ACC112 (cell line): Measurements from ENCODE around the gene HOXC10.

Experiments used
- H2AFZ ChIP-seq: fragments of 200-600 bp; sonication (generic); one replicate; pipeline ENCODE4 v1.6.0; 2017; ENCODE audit warnings: antibody characterized with exemption, low read length; ENCODE audit not compliant: unreplicated experiment
- H3K27ac ChIP-seq: fragments of 200-600 bp; sonication (generic); 2 replicates; pipeline ENCODE4 v1.5.1; 2014; ENCODE audit warnings: low read depth, mild to moderate bottlenecking, antibody characterized with exemption, low read length, moderate library complexity
- H3K27me3 ChIP-seq: fragments of 200-600 bp; sonication (generic); 2 replicates; pipeline ENCODE4 v1.6.1; 2014; ENCODE audit warnings: mild to moderate bottlenecking, antibody characterized with exemption, low read length, moderate library complexity, mixed read lengths; ENCODE audit not compliant: insufficient read depth
- H3K36me3 ChIP-seq: fragments of 200-600 bp; sonication (generic); 2 replicates; pipeline ENCODE4 v1.6.1; 2016; ENCODE audit warnings: mild to moderate bottlenecking, antibody characterized with exemption, low read length, moderate library complexity, mixed read lengths; ENCODE audit not compliant: insufficient read depth
- H3K4me1 ChIP-seq: fragments of 200-600 bp; sonication (generic); one replicate; pipeline ENCODE4 v1.6.1; 2016; ENCODE audit warnings: low read length, mixed read lengths; ENCODE audit not compliant: insufficient read depth, unreplicated experiment, control insufficient read depth
- H3K4me3 ChIP-seq: fragments of 200-600 bp; sonication (generic); 2 replicates; pipeline ENCODE4 v1.5.1; 2014; ENCODE audit warnings: mild to moderate bottlenecking, low read depth, low read length
- H3K79me2 ChIP-seq: fragments of 200-600 bp; sonication (generic); one replicate; pipeline ENCODE4 v1.6.0; 2016; ENCODE audit warnings: low read length; ENCODE audit not compliant: control insufficient read depth, unreplicated experiment, insufficient read depth

HOXC10 gene

GRCh38 chr12:53975064-53975471 lies 9.9 kb upstream of the HOXC10 start:
- H3K4me3 ChIP-seq, result peak overlapping the region; percentile 68
- H3K27ac ChIP-seq, result no peak overlapping the region
- H3K79me2 ChIP-seq, result no peaks in the 10 kb centered on the region
- H3K27me3 ChIP-seq, result peaks cover 96% of the 10 kb centered on the region
- H3K36me3 ChIP-seq, result no peaks in the 10 kb centered on the region
- no peak overlapping the region for H2AFZ ChIP-seq
- no peaks in the 10 kb centered on the region for H3K4me1 ChIP-seq

- Histone ChIP-seq H3K4me3 (peak overlapping the region; percentile 68), H2AFZ (no peak overlapping the region), H3K79me2 (no peaks in the 10 kb centered on the region), H3K4me1 (no peaks in the 10 kb centered on the region), H3K36me3 (no peaks in the 10 kb centered on the region), H3K27ac (no peak overlapping the region), H3K27me3 (peaks cover 94% of the 10 kb centered on the region)
Measured at GRCh38 chr12:53975479-53976152, 9.3 kb upstream of the HOXC10 start.

DNA sequence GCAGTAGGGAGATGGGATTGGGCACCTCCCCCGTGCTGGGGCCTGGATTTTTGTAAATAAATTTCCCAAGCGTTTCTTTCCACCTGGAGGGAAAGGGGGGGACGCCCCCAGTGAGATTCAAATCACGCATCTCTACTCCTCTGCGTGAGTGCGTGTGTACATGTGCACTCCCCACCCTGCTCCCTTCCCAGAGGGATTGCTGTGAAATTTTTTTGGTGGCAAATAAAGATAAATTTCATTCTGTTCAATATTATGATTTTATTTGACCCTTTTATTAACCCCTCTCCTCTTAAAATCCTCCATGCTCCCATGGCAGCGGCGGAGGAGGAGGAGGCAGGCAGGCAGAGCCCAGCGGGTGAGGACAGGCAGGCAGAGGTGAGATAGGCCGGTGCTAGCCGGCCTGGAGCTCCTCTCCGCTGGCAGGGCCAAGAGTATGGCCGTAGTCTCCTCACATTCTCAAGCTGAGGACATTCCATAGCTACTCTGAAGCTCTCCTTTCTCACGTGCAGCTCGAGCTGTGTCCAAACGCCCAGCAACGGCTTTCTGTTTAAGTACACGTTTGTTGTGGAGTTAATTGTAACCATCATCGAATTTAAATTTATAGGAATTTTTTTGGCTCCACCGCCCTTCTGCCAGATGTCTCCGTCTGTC lies 8.6 kb upstream of the HOXC10 start:
- Histone ChIP-seq H2AFZ (no peak overlapping the region), H3K4me1 (no peaks in the 10 kb centered on the region), H3K79me2 (no peaks in the 10 kb centered on the region), H3K27me3 (peaks cover 94% of the 10 kb centered on the region), H3K27ac (no peak overlapping the region), H3K36me3 (no peaks in the 10 kb centered on the region), H3K4me3 (no peak overlapping the region)

DNA sequence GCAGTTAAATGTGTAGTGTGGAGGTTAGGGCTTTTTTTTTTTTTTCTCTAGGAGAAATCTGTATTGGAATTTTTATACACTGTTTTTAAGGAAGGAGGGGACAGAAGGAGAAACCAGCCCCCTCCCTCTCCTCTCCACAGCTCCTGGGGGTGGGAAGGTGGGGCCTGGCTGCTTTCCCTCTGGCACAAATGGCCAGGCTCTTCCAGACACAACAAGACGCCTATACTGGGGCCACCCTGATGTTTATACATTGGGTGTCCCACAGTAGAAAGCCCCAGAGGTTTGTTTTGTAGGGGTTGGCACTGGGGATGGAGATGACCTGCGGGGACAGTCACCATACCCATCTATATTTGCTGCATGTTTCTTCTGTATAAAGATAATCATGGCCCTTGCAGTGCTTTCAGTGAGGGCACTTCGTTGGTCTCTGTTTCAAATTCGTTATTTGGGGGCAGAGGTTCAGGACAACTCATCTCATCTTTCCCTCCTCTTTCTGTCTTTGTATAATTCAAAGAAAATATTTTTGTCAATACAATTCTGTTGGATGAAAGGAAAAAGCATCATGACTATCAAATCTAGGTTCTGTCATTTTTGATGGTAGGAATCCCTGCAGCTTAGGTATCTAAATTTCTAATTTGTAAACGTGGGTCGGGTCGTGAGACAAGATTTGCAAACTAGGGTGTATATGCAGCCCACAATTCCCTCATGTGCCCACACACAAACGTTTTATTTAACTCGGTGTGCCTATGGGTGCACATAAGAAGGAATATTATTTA lies 7.9 kb upstream of the HOXC10 start:
- Histone ChIP-seq H3K27ac (no peak overlapping the region), H3K4me3 (no peak overlapping the region), H2AFZ (no peak overlapping the region), H3K4me1 (no peaks in the 10 kb centered on the region), H3K36me3 (no peaks in the 10 kb centered on the region), H3K79me2 (no peaks in the 10 kb centered on the region), H3K27me3 (peaks cover 94% of the 10 kb centered on the region)

DNA sequence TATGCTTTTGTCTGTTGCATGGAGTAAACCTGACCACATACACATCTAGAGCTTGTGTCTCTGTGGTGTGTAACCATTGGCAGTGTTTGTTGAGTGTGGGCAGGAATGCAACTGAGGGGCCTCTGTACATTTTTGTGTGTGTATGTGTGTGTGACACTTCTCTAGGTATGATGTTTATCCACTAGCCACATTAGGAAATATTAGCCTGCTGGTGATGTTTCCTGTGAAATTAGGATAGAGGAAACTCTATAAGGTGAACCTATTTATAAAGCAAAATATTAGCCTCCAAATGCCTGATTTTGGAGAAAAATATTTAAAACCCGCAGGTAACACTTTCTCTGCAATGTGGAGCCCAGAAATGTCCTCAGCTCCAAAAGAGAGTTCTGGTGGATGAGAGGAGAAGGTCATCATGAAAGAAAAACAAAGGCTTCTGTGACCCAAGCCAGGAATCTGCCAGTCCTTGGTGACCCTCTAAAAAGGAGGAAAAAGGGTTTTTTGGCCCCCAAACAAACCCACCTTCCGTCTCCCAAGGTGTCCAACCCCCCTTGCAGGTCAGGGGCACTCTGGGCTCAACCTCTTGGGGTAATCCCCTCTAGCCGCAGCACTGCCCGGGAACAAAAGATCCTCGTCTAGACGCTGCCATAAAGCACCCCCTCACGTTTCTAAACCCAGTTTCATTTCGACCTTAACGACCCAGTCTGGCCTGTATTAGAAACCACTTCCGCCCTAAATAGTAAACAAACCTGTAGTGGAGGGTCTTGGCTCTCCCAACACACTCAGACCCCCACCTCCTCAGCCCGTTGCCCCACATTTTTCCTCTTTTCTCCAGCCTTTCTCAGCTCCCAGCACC lies 7.1 kb upstream of the HOXC10 start:
- Histone ChIP-seq H3K27me3 (peaks cover 94% of the 10 kb centered on the region), H3K36me3 (no peaks in the 10 kb centered on the region), H3K27ac (no peak overlapping the region), H3K79me2 (no peaks in the 10 kb centered on the region), H3K4me1 (no peaks in the 10 kb centered on the region), H2AFZ (no peak overlapping the region), H3K4me3 (peak overlapping the region; percentile 44; the same call in 1 of the 2 replicates)

GRCh38 chr12:53978477-53979356 lies 6.2 kb upstream of the HOXC10 start:
- no peaks in the 10 kb centered on the region for H3K4me1 ChIP-seq
- no peaks in the 10 kb centered on the region for H3K79me2 ChIP-seq
- no peak overlapping the region for H3K27ac ChIP-seq
- H3K36me3 ChIP-seq, result no peaks in the 10 kb centered on the region
- H3K4me3 ChIP-seq, result no peak overlapping the region
- H3K27me3 ChIP-seq, result peaks cover 94% of the 10 kb centered on the region
- H2AFZ ChIP-seq, result no peak overlapping the region

DNA sequence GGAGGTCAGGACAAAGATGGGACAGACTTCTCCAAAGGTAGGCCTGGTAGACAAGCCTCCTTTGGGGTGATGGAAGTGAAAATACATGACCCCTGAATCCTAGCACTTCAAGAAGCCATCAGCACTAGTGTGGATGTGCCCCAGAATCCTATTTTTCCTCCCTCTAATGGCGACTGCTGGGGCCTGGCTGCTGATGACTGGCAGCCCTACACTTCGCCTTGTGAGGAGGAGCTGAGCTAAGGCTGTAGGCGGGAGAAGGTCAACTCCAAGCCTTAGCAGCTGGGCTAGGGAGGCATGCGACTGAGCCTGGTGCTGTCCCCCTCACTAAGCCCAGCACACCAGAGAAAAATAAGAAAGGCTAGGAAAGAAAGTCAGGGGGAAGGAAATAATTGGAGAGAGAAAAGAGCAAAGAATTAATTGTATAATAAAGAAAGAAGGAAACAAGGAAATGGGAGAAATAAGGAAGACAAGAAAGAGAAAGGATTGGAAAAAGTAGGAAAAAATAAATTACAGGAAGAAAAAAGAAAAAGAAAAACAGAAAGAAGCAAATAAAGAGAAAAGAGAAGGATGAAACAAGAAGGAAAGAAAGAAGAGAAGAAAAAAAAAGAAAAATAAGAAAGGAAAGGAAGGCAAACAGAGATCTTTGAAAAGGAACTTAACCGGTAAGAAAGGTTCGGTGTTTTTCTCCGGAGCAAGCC lies 4.7 kb upstream of the HOXC10 start:
- H3K27me3 ChIP-seq, result peaks cover 93% of the 10 kb centered on the region
- H2AFZ ChIP-seq, result no peak overlapping the region
- no peaks in the 10 kb centered on the region for H3K36me3 ChIP-seq
- no peak overlapping the region for H3K27ac ChIP-seq
- no peak overlapping the region for H3K4me3 ChIP-seq
- H3K4me1 ChIP-seq, result no peaks in the 10 kb centered on the region
- H3K79me2 ChIP-seq, result no peaks in the 10 kb centered on the region

DNA sequence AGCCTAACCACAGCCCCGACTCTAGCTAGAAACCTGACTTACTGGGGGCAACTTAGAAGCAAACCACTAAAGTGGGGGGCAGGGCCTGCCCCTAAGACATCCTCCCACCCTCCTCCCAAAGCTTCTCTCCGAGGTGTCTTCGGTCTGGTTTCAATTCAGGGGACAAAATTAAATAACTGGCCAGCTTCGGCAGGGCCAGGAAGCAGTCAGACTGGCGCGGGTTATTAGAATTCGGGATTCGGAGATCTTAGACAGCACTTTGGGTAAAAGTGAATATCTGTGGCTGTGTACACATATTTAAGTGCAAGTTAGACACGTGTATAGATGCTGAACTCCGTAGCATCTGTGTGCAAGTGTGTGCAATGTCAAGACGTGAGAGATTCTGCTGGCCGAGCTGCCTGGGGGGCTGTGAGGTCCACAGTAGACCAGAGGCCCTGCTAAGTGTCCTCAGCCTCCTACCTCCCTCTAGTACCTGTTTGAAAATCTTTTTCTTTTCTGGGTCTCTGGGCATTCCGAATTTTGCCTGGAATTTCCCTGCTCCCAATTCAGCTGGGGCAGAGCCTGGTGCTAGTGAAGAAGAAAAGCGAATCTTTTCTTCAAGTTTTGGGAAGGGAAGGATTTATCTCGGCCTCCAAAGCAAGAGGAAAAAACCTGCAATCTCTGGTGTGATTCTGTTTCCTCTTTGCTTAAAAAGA lies 4.0 kb upstream of the HOXC10 start:
- H3K27ac ChIP-seq, result no peak overlapping the region
- no peaks in the 10 kb centered on the region for H3K36me3 ChIP-seq
- no peak overlapping the region for H3K4me3 ChIP-seq
- H3K79me2 ChIP-seq, result no peaks in the 10 kb centered on the region
- H3K27me3 ChIP-seq, result peaks cover 93% of the 10 kb centered on the region
- no peaks in the 10 kb centered on the region for H3K4me1 ChIP-seq
- H2AFZ ChIP-seq, result no peak overlapping the region
